HEK293 (cell line): ENCODE results near the gene NUB1.
A peak's percentile ranks its signal among the peaks of the same experiment; 100 is the strongest.

Experiments used
- CTCF ChIA-PET: fragments of 350-600 bp; formaldehyde crosslinking; extraction: SDS; loops from one replicate; lab custom pipeline; 2021; ENCODE audit warnings: antibody characterized with exemption; lab: Yijun Ruan, JAX
- POLR2A ChIA-PET: fragments of 300-600 bp; formaldehyde crosslinking; extraction: SDS; loops from one replicate; lab custom pipeline; 2020; ENCODE audit warnings: antibody characterized with exemption, inconsistent platforms; lab: Yijun Ruan, JAX
- H3K27ac ChIP-seq: fragments of 200-500 bp; sonication (Bioruptor generic); 2 replicates; pipeline ENCODE4 v1.5.1; 2014; ENCODE audit warnings: low read depth, low read length, control low read depth, inconsistent platforms; ENCODE audit errors: extremely low read depth
- H3K36me3 ChIP-seq, 2 experiments: fragments of 200-500 bp in 1 of 2; sonication (Bioruptor generic) in 1 of 2; 1 replicate in 1 of 2; 2 replicates in 1 of 2; pipeline ENCODE4 v1.5.1; 2014 to 2017; ENCODE audit warnings: inconsistent platforms in 2 of 2, low read length in 2 of 2; ENCODE audit not compliant: control insufficient read depth in 2 of 2, insufficient read depth in 1 of 2
- H3K4me1 ChIP-seq: fragments of 200-500 bp; sonication (Bioruptor generic); 2 replicates; pipeline ENCODE4 v1.5.1; 2014; ENCODE audit warnings: mild to moderate bottlenecking, low read length, inconsistent platforms; ENCODE audit not compliant: control insufficient read depth, insufficient read depth
- H3K4me3 ChIP-seq: 2 replicates; pipeline ENCODE4 v1.5.1; 2011; ENCODE audit warnings: low read depth, mild to moderate bottlenecking, control low read depth, low read length, moderate library complexity
- H3K9me3 ChIP-seq: fragments of 200-500 bp; sonication (Bioruptor generic); 2 replicates; pipeline ENCODE4 v1.5.1; 2014; ENCODE audit warnings: low read depth, low read length, inconsistent platforms; ENCODE audit not compliant: control insufficient read depth, insufficient read depth
- BCL11B ChIP-seq: fragments of 450-650 bp; formaldehyde crosslinking; IDR thresholded peaks from 2 replicates; pipeline ENCODE4 v1.5.1; 2016; ENCODE audit warnings: low read depth, missing biosample characterization, missing genetic modification characterization
- EGR2 ChIP-seq: fragments of 450-650 bp; formaldehyde crosslinking; IDR thresholded peaks from 2 replicates; pipeline ENCODE4 v1.5.1; 2016; ENCODE audit warnings: low read depth, missing biosample characterization, missing genetic modification characterization
- GLIS1 ChIP-seq: fragments of 450-650 bp; formaldehyde crosslinking; IDR thresholded peaks from 2 replicates; pipeline ENCODE4 v1.5.1; 2016; ENCODE audit warnings: missing biosample characterization, missing genetic modification characterization
- GLIS2 ChIP-seq: fragments of 450-650 bp; formaldehyde crosslinking; IDR thresholded peaks from 2 replicates; pipeline ENCODE4 v1.5.1; 2016; ENCODE audit warnings: missing biosample characterization, missing genetic modification characterization
- KLF1 ChIP-seq: fragments of 450-650 bp; formaldehyde crosslinking; IDR thresholded peaks from 2 replicates; pipeline ENCODE4 v1.5.1; 2016; ENCODE audit warnings: missing biosample characterization, missing genetic modification characterization
- MZF1 ChIP-seq: fragments of 450-650 bp; formaldehyde crosslinking; IDR thresholded peaks from 2 replicates; pipeline ENCODE4 v1.5.1; 2017; ENCODE audit warnings: missing biosample characterization, missing genetic modification characterization, borderline replicate concordance
- SETDB1 ChIP-seq: IDR thresholded peaks from one replicate; pipeline ENCODE4 v1.6.1; 2017; ENCODE audit warnings: mild to moderate bottlenecking, low read length, moderate library complexity, mixed read lengths; ENCODE audit not compliant: insufficient read length
- SP3 ChIP-seq: fragments of 450-650 bp; formaldehyde crosslinking; IDR thresholded peaks from 2 replicates; pipeline ENCODE4 v1.5.1; 2016; ENCODE audit warnings: missing biosample characterization, missing genetic modification characterization
- SP7 ChIP-seq: fragments of 450-650 bp; formaldehyde crosslinking; IDR thresholded peaks from 2 replicates; pipeline ENCODE4 v1.5.1; 2016; ENCODE audit warnings: missing biosample characterization, missing genetic modification characterization
- TRIM28 ChIP-seq: IDR thresholded peaks from 2 replicates; pipeline ENCODE4 v1.6.1; 2011; ENCODE audit warnings: low read length, control low read depth, borderline replicate concordance
- ZBTB21 ChIP-seq: fragments of 450-650 bp; formaldehyde crosslinking; IDR thresholded peaks from 2 replicates; pipeline ENCODE4 v1.5.1; 2017; ENCODE audit warnings: missing biosample characterization, missing genetic modification characterization
- ZBTB7A ChIP-seq: fragments of 450-650 bp; formaldehyde crosslinking; IDR thresholded peaks from 2 replicates; pipeline ENCODE4 v1.5.1; 2016; ENCODE audit warnings: low read depth, missing biosample characterization, missing genetic modification characterization
- ZFHX2 ChIP-seq: fragments of 450-650 bp; formaldehyde crosslinking; conservative IDR thresholded peaks from 2 replicates; pipeline ENCODE4 v1.5.1; 2016; ENCODE audit warnings: missing biosample characterization, missing genetic modification characterization
- ZNF10 ChIP-seq: fragments of 450-650 bp; formaldehyde crosslinking; IDR thresholded peaks from 2 replicates; pipeline ENCODE4 v1.5.1; 2017; ENCODE audit warnings: missing biosample characterization, missing genetic modification characterization
- ZNF157 ChIP-seq: fragments of 450-650 bp; formaldehyde crosslinking; IDR thresholded peaks from 2 replicates; pipeline ENCODE4 v1.5.1; 2016; ENCODE audit warnings: missing biosample characterization, missing genetic modification characterization
- ZNF16 ChIP-seq: fragments of 450-650 bp; formaldehyde crosslinking; IDR thresholded peaks from 2 replicates; pipeline ENCODE4 v1.5.1; 2016; ENCODE audit warnings: low read depth, missing biosample characterization, missing genetic modification characterization
- ZNF211 ChIP-seq: fragments of 450-650 bp; formaldehyde crosslinking; IDR thresholded peaks from 2 replicates; pipeline ENCODE4 v1.5.1; 2016; ENCODE audit warnings: low read depth, missing biosample characterization, missing genetic modification characterization
- ZNF214 ChIP-seq: fragments of 450-650 bp; formaldehyde crosslinking; IDR thresholded peaks from 2 replicates; pipeline ENCODE4 v1.5.1; 2017; ENCODE audit warnings: missing biosample characterization, mild to moderate bottlenecking, missing genetic modification characterization, borderline replicate concordance
- ZNF221 ChIP-seq: fragments of 450-650 bp; formaldehyde crosslinking; IDR thresholded peaks from 2 replicates; pipeline ENCODE4 v1.5.1; 2017; ENCODE audit warnings: missing biosample characterization, missing genetic modification characterization, borderline replicate concordance
- ZNF24 ChIP-seq: fragments of 450-650 bp; formaldehyde crosslinking; IDR thresholded peaks from 2 replicates; pipeline ENCODE4 v1.5.1; 2016; ENCODE audit warnings: missing biosample characterization, missing genetic modification characterization
- ZNF292 ChIP-seq: fragments of 450-650 bp; formaldehyde crosslinking; IDR thresholded peaks from 2 replicates; pipeline ENCODE4 v1.5.1; 2016; ENCODE audit warnings: low read depth, missing biosample characterization, missing genetic modification characterization, borderline replicate concordance
- ZNF324 ChIP-seq: fragments of 450-650 bp; formaldehyde crosslinking; IDR thresholded peaks from 2 replicates; pipeline ENCODE4 v1.5.1; 2016; ENCODE audit warnings: missing biosample characterization, missing genetic modification characterization
- ZNF335 ChIP-seq: fragments of 450-650 bp; formaldehyde crosslinking; conservative IDR thresholded peaks from 2 replicates; pipeline ENCODE4 v1.5.1; 2016; ENCODE audit warnings: missing biosample characterization, missing genetic modification characterization
- ZNF341 ChIP-seq: fragments of 450-650 bp; formaldehyde crosslinking; IDR thresholded peaks from 2 replicates; pipeline ENCODE4; 2016; ENCODE audit warnings: low read depth, missing biosample characterization, missing genetic modification characterization
- ZNF394 ChIP-seq: fragments of 450-650 bp; formaldehyde crosslinking; IDR thresholded peaks from 2 replicates; pipeline ENCODE4 v1.5.1; 2016; ENCODE audit warnings: missing biosample characterization, missing genetic modification characterization, mild to moderate bottlenecking, moderate library complexity, borderline replicate concordance
- ZNF426 ChIP-seq: fragments of 450-650 bp; formaldehyde crosslinking; IDR thresholded peaks from 2 replicates; pipeline ENCODE4 v1.5.1; 2017; ENCODE audit warnings: missing biosample characterization, missing genetic modification characterization, mild to moderate bottlenecking, inconsistent platforms, moderate library complexity
- ZNF510 ChIP-seq: fragments of 450-650 bp; formaldehyde crosslinking; IDR thresholded peaks from 2 replicates; pipeline ENCODE4 v1.5.1; 2018; ENCODE audit warnings: mild to moderate bottlenecking, missing genetic modification characterization, missing biosample characterization; ENCODE audit not compliant: insufficient replicate concordance
- ZNF596 ChIP-seq: fragments of 450-650 bp; IDR thresholded peaks from 2 replicates; pipeline ENCODE4 v1.5.0; 2018; ENCODE audit warnings: missing biosample characterization, mild to moderate bottlenecking, missing genetic modification characterization, moderate library complexity
- ZNF624 ChIP-seq: fragments of 450-650 bp; formaldehyde crosslinking; IDR thresholded peaks from 2 replicates; pipeline ENCODE4 v1.5.1; 2017; ENCODE audit warnings: missing biosample characterization, missing genetic modification characterization
- ZNF664 ChIP-seq: fragments of 450-650 bp; formaldehyde crosslinking; IDR thresholded peaks from 2 replicates; pipeline ENCODE4 v1.5.1; 2016; ENCODE audit warnings: missing biosample characterization, missing genetic modification characterization
- ZNF677 ChIP-seq: fragments of 450-650 bp; IDR thresholded peaks from 2 replicates; pipeline ENCODE4 v1.5.0; 2018; ENCODE audit warnings: missing biosample characterization, mild to moderate bottlenecking, missing genetic modification characterization, moderate library complexity
- ZNF747 ChIP-seq: fragments of 450-650 bp; formaldehyde crosslinking; IDR thresholded peaks from 2 replicates; pipeline ENCODE4 v1.5.1; 2016; ENCODE audit warnings: missing biosample characterization, missing genetic modification characterization
- ZNF76 ChIP-seq: fragments of 450-650 bp; formaldehyde crosslinking; IDR thresholded peaks from 2 replicates; pipeline ENCODE4; 2016; ENCODE audit warnings: low read depth, missing biosample characterization, missing genetic modification characterization, borderline replicate concordance

NUB1 gene

GRCh38 chr7:151423936-151424335 lies 82.3 kb downstream of the NUB1 start:
- H3K4me3 ChIP-seq = no peak overlapping the region
- no peak overlapping the region for H3K27ac ChIP-seq
- no peak for TF ChIP-seq EGR2 (tag by site-specific recombination)
- TF ChIP-seq ZNF426 (tag by site-specific recombination) = no peak
- no peak for TF ChIP-seq ZNF211 (tag by site-specific recombination)
- TF ChIP-seq ZNF324 = no peak
- no peak for TF ChIP-seq ZNF10 (tag by site-specific recombination)
- ChIA-PET POLR2A (no interaction called here), CTCF (no interaction called here)
- no peaks in the 10 kb centered on the region for H3K36me3 ChIP-seq
- peaks cover 15% of the 10 kb centered on the region for H3K4me1 ChIP-seq
- H3K9me3 ChIP-seq = no peaks in the 10 kb centered on the region

GRCh38 chr7:151424799-151425198 lies 83.2 kb downstream of the NUB1 start:
- H3K27ac ChIP-seq = no peak overlapping the region
- H3K9me3 ChIP-seq = no peaks in the 10 kb centered on the region
- no peak for TF ChIP-seq ZNF664 (tag by site-specific recombination)
- TF ChIP-seq ZNF335 (tag by site-specific recombination) = no peak
- no peak for TF ChIP-seq GLIS1
- TF ChIP-seq ZNF292 (tag by site-specific recombination) = no peak
- no peak for TF ChIP-seq ZBTB21 (tag by site-specific recombination)
- TF ChIP-seq ZNF16 (tag by site-specific recombination) = no peak
- TF ChIP-seq ZNF596 (tag by site-specific recombination) = no peak
- no peak for TF ChIP-seq ZNF157
- no peak for TF ChIP-seq ZNF747 (tag by site-specific recombination)
- TF ChIP-seq GLIS2 (tag by site-specific recombination) = no peak
- no peak for TF ChIP-seq ZNF510
- no peak for TF ChIP-seq MZF1 (tag by site-specific recombination)
- TF ChIP-seq ZFHX2 = no peak
- TF ChIP-seq ZNF76 (tag by site-specific recombination) = no peak
- H3K4me3 ChIP-seq = no peak overlapping the region
- CTCF ChIA-PET = no interaction called here
- no peaks in the 10 kb centered on the region for H3K36me3 ChIP-seq
- peaks cover 22% of the 10 kb centered on the region for H3K4me1 ChIP-seq
- POLR2A ChIA-PET = no interaction called here

- Histone ChIP-seq H3K36me3 (no peaks in the 10 kb centered on the region), H3K4me1 (peaks cover 24% of the 10 kb centered on the region), H3K9me3 (no peaks in the 10 kb centered on the region), H3K27ac (0 out of 2 replicates have a peak overlapping the region, but pooled peaks have one; percentile 56), H3K4me3 (no peak overlapping the region)
- CTCF ChIA-PET = interaction anchor here (0.6 to 0.8 kb wide), 4 partner anchors 10 to 1073 kb away, joined by 3 to 4 read pairs (median 4); no protein-coding TSS in a partner anchor
- POLR2A ChIA-PET = interaction anchor here (0.6 to 1.3 kb wide), 3 partner anchors 34 to 288 kb away, joined by 3 to 8 read pairs (median 3); no protein-coding TSS in a partner anchor
- TF ChIP-seq ZNF214 (0 out of 2 replicates have a peak, but pooled peaks have one; percentile 33), EGR2 (tag by site-specific recombination) (peak; percentile 42; the same call in 1 of the 2 replicates), SETDB1 (peak; percentile 81), ZNF24 (no peak), ZBTB7A (tag by site-specific recombination) (no peak), ZNF292 (tag by site-specific recombination) (no peak), ZNF221 (tag by site-specific recombination) (no peak), ZNF624 (tag by site-specific recombination) (no peak), ZNF341 (tag by site-specific recombination) (peak; percentile 99), TRIM28 (peak; percentile 83), KLF1 (tag by site-specific recombination) (no peak), ZNF394 (peak; percentile 18; the same call in 1 of the 2 replicates), BCL11B (tag by site-specific recombination) (no peak), SP7 (tag by site-specific recombination) (peak; percentile 5; the same call in 1 of the 2 replicates), ZFHX2 (peak; percentile 57), ZNF677 (tag by site-specific recombination) (no peak), SP3 (tag by site-specific recombination) (no peak), ZNF664 (tag by site-specific recombination) (peak; percentile 84)
Observed at GRCh38 chr7:151425670-151426440, 84.2 kb downstream of the NUB1 start.
